ENCODE measurements around the gene TPD52L1. TPM values are rescaled to one million over a fixed set of nuclear protein-coding genes. Genes with fewer than 3 reads are reported as not detected.

TPD52L1 gene
- total and polyA plus RNA-seq, 2 of the 4 experiments (the other 2 are of a cell fraction), result 10.2 to 13.5 TPM

- H3K4ac ChIP-seq (ENCODE audit: low read depth, low read length), result no peak overlapping the region
- H3K14ac ChIP-seq (replicated peaks; ENCODE audit: low read depth, low read length), result no peak overlapping the region
- dilution Hi-C loops (cut with HindIII; ENCODE audit: low sequenced_read_pairs, unreplicated experiment), result no loop called here
- H2BK5ac ChIP-seq (ENCODE audit: low read depth, low read length, poor library complexity, severe bottlenecking), result no peak overlapping the region
- no peak overlapping the region for H4K8ac ChIP-seq (ENCODE audit: low read depth in 2 of 2, low read length in 2 of 2)
- no peaks in the 10 kb centered on the region for H3K9me3 ChIP-seq (ENCODE audit: control insufficient read depth, insufficient read depth, low read length)
- H3K79me1 ChIP-seq (ENCODE audit: low read depth in 1 of 2, low read length in 2 of 2), result no peaks in the 10 kb centered on the region
- H3K27me3 ChIP-seq (ENCODE audit: control insufficient read depth, insufficient read depth, low read length), result no peaks in the 10 kb centered on the region
- H2BK15ac ChIP-seq (ENCODE audit: low read depth, low read length), result no peak overlapping the region
- no peak overlapping the region for H3K23ac ChIP-seq (ENCODE audit: low read depth, low read length)
- no peaks in the 10 kb centered on the region for H3K9me1 ChIP-seq (ENCODE audit: insufficient read depth, low read length)
- no peak overlapping the region for H3K4me2 ChIP-seq (ENCODE audit: low read depth, low read length)
- no peaks in the 10 kb centered on the region for H3K36me3 ChIP-seq (ENCODE audit: control insufficient read depth, insufficient read depth, low read length)
- H3K18ac ChIP-seq (ENCODE audit: low read depth, low read length), result no peak overlapping the region
- DNase-seq, result no peak
- ATAC-seq (ENCODE audit: low read depth), result no peak
- H3K4me1 ChIP-seq (ENCODE audit: control insufficient read depth, insufficient read depth, low read length), result no peaks in the 10 kb centered on the region; the same call in 1 of the 2 replicates
- H3K27ac ChIP-seq (ENCODE audit: insufficient read depth, low read length), result no peak overlapping the region
- ChIA-PET POLR2A (ENCODE audit: unreplicated experiment) (no interaction called here), CTCF (no interaction called here)
- no peak overlapping the region for H3K56ac ChIP-seq (ENCODE audit: extremely low read depth, insufficient read depth, low read length)
- no peak overlapping the region for H3K4me3 ChIP-seq (ENCODE audit: insufficient read depth, low read depth, low read length)
- whole genome bisulfite sequencing, 2 experiments (ENCODE audit: extremely low coverage in 2 of 2, insufficient read length in 1 of 2), result 93% methylated on average over 2 of the region's 5 CpGs; no CpG with 5 or more reads in 1 of the 2 experiments
- no peak overlapping the region for H2AFZ ChIP-seq (replicated peaks; ENCODE audit: low read length, poor library complexity)
- intact Hi-C loops (cut with micrococcal nuclease), result no loop called here
- no peak overlapping the region for H2BK20ac ChIP-seq (ENCODE audit: low read depth, low read length)
- no peaks in the 10 kb centered on the region for H4K20me1 ChIP-seq (ENCODE audit: insufficient read depth, low read length)
- no peak overlapping the region for H4K5ac ChIP-seq (ENCODE audit: low read depth, low read length)
- no peak overlapping the region for H4K91ac ChIP-seq (ENCODE audit: insufficient read depth, low read depth, low read length)
- in situ Hi-C loops (cut with MboI; ENCODE audit: low sequenced_read_pairs), result no loop called here
- TF ChIP-seq USF2 (IDR thresholded peaks at IDR 0.05; ENCODE audit: low read depth, low read length), result no peak
- TF ChIP-seq FOS (IDR thresholded peaks at IDR 0.05; ENCODE audit: low read depth, low read length), result no peak
- no peak for TF ChIP-seq BHLHE40 (IDR thresholded peaks at IDR 0.05; ENCODE audit: low read depth, low read length)
- TF ChIP-seq MXI1 (IDR thresholded peaks at IDR 0.05; ENCODE audit: borderline replicate concordance, low read depth, low read length), result no peak
- no peak for TF ChIP-seq ELK1 (IDR thresholded peaks at IDR 0.05; ENCODE audit: borderline replicate concordance, low read depth, low read length)
- TF ChIP-seq SMC3 (IDR thresholded peaks at IDR 0.05; ENCODE audit: low read depth, low read length), result no peak
- TF ChIP-seq POLR2A (IDR thresholded peaks at IDR 0.05; ENCODE audit: low read depth, low read length), result no peak
- no peak for TF ChIP-seq NFE2L2 (IDR thresholded peaks at IDR 0.05; ENCODE audit: low read depth, low read length)
- TF ChIP-seq RFX5 (IDR thresholded peaks at IDR 0.05; ENCODE audit: low read depth, low read length), result no peak
- TF ChIP-seq RCOR1 (IDR thresholded peaks at IDR 0.05; ENCODE audit: insufficient replicate concordance, low read length), result no peak
- no peak for TF ChIP-seq MAFK (IDR thresholded peaks at IDR 0.05; ENCODE audit: low read depth, low read length)
- no peak for TF ChIP-seq RAD21 (IDR thresholded peaks at IDR 0.05; ENCODE audit: low read length)
- TF ChIP-seq CTCF (conservative IDR thresholded peaks at IDR 0.05; ENCODE audit: low read depth, low read length), result no peak
- TF ChIP-seq CHD1 (IDR thresholded peaks at IDR 0.05; ENCODE audit: low read depth, low read length), result no peak
- TF ChIP-seq CEBPB (IDR thresholded peaks at IDR 0.05; ENCODE audit: low read depth, low read length), result no peak
- TF ChIP-seq MAZ (IDR thresholded peaks at IDR 0.05; ENCODE audit: borderline replicate concordance, low read depth, low read length), result no peak
- no peak overlapping the region for H2AK9ac ChIP-seq (replicated peaks; ENCODE audit: low read depth, low read length, poor library complexity)
- H3K9ac ChIP-seq (ENCODE audit: low read depth, low read length), result no peak overlapping the region
- no peak overlapping the region for H2BK120ac ChIP-seq (ENCODE audit: low read depth, low read length)
- no TSS peak for BruUV-seq (replicated peaks)
- H2AK5ac ChIP-seq (ENCODE audit: low read depth, low read length), result no peak overlapping the region
Measured at GRCh38 chr6:125208625-125209249, 55.2 kb downstream of the TPD52L1 start.

Measured in IMR-90 (cell line).